GM21515 (cell line): ENCODE results near the gene WDFY2.

ENCODE experiments used
- ATAC-seq: cut with Tn5 transposase; IDR thresholded peaks from one replicate; pipeline ENCODE4 v1.9.1; 2021; ENCODE audit not compliant: unreplicated experiment

Gene WDFY2

DNA sequence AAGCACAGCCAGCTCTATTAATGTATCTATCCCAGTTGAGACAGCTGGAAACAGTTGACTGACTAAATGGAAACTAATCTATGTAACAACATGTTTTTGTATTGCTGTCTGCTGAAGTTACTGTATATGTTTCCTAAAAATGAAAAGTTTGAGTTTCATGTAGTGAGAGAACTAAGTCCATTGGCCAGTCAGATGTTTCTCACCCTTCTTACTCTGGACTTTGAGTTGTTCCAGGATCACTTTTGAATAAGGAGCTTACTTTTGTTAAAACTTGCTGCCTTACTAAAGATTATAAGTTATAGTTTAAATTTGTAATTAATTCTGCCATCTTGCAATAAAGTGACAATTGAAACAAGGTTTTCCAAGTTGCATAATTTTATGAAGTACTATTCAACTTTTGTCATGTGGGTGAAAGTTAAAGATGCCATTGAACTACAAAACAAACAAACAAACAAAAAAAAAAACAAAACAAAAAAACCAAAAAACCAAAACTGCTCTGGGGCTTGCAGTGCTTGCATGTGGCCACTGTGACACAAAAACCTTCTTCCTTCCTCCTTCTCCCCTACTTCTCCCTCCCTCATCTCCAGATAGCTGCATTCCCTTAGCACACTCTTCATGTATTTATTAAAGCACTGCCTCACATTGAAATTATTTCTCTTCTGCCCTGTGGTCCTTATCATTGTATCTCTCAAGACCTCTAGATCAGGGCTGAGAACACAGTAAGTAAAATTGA is 15.3 kb downstream of the WDFY2 start:
- no peak for ATAC-seq

DNA sequence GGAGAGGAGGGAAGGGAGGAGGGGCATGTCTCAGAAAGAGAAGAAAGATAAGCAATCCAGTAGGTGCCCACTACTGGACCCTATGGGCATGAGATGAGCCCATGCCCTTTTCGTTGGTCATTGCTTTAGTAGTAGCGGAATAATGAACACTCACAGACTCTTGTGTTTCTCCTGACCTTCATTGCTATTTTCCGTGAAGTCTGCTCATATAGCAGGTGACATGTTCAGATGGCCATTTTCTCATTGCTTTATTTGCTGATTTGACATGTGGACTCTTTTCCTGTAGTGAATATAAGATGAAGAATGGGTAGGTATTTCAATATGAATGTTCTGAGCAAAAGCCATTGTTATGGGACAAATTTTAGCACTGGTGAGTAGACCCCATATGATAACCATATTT is 16.4 kb downstream of the WDFY2 start:
- no peak for ATAC-seq

DNA sequence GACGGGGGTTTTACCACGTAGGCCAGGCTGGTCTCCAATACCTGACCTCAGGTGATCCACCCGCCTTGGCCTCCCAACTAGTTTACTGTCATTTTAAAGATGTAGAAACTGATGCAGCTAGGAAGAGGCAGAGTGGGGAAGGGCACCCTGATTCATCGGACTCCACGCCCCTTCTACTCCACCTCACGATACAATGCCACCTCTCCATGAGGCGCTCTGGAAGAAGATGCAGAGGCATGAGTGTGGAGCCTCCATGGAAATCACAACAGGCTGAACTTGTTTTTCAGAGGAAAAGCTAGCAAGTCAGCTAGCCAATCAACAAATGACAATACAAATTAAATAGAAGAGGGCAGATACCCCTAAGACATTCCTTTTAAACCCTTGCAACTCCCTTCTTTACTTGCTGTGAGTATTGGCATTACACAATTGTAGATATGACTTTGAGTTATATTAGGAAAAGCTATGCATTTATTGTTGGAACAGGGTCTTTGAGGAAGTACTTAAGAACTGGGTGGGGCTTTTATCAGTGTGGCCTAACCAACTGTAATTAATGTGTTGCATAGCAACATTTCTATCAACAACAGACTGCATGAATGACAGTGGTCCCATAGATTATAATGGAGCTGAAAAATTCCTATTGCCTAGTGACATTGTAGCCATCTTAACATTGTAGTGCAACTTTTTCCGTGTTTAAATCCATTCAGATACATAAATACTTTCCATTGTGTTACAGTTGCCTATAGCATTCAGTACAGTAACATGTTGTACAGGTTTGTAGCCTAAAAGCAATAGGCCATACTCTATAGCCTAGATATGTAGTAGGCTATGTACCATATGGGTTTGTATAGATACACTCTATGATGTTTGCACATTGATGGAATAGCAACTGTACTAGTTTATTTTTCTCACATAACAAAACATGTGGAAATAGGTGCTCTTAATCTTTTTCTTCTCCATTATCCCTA is 17.6 kb downstream of the WDFY2 start:
- ATAC-seq: no peak

DNA sequence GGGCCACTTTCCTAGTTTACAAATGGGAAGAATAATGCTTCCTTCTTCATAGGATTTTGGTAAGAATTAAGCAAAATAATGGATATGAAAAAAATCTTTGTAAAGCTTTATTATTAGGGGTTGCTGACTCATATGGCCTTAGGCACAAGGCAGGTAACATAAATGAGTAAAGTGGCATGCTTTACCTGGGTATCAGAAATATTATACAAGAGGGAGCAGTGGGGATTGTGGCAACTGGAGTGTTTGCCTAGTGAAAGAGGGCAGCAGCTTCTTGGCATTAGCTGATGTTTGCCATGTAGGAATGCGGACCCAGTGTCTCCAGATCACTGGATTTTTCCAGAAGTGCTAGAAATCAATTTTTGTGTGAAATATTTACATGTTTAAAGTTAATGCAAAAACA is 19.5 kb downstream of the WDFY2 start:
- ATAC-seq: no peak

DNA sequence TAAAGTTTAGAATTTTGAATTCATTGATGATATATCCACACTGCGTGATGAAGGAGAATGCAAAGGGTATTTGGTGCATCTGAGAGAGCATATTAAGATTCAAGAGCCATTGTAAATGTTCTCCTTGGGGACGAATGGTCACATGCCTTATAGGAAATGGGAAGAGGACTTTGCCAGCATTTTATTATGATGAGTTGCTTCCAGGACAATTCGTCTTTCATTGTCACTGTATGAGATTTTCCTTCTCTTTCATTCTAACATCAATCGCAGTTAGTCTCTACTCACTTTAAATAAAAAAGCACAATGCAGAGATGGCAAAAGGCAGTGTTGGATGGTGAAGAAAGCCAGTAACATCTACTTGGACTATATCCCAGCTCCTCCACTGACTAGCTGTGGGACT is 21.4 kb downstream of the WDFY2 start:
- no peak for ATAC-seq

DNA sequence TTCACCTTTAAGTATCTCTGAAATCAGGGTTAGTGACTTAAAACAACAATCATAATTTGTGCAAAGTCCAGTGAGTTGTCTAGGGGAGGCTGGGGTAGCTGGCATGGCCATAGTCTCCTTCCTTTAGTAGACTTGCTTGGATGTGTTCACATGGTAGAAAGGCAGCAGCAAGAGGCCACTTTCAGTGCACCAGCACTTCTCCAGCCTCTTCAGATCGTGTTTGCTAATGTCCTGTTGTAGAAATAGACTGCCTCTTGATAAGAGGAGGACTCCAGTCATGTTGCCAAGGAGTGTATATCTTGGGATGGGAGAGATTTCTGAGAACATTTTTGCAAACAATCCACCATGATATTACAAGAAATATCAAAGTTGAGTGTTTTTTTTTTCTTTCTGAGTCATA is 22.9 kb downstream of the WDFY2 start:
- no peak for ATAC-seq

DNA sequence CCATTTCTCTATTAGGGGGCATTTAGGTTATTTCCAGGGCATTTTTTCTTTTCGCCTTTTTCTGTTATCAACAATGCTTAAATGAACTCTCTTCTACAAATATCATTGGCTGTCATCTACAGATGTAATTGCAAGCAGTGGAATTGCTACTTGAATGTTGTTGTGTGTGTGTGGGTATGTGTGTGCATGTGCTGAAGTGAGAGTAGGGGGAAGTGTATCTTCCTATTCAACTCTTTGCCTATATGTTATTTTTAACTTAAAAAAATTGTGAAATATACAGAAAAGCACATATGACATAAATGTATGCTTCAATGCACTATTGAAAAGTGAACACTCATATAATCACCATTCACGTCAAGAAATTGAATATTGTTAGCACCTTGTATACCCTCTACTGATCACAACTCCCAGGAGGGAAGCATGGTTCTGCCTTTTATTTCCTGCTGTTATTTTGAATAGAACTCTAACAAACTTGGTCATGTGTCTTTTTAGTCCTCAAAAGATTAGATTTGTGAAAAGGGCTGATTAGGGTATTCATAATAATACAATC is 24.7 kb downstream of the WDFY2 start:
- no peak for ATAC-seq

DNA sequence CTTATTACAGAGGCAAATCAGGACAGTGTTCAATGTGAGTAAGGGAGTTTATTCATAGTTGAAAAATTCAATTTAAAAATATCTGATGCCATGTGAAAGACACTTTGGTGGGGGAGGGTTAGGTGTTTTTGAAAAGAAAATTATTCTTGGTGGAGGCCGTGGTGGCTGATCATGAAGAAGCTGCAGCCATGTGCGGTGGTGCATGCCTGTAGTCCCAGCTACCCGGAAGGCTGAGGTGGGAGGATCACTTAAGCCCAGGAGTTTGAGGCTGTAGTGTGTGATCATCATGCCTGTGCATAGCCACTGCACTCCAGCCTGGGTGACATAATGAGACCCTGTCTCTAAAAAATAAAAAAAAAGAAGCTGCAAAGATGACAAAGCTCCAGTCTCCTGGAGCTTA is 28.6 kb downstream of the WDFY2 start:
- no peak for ATAC-seq

DNA sequence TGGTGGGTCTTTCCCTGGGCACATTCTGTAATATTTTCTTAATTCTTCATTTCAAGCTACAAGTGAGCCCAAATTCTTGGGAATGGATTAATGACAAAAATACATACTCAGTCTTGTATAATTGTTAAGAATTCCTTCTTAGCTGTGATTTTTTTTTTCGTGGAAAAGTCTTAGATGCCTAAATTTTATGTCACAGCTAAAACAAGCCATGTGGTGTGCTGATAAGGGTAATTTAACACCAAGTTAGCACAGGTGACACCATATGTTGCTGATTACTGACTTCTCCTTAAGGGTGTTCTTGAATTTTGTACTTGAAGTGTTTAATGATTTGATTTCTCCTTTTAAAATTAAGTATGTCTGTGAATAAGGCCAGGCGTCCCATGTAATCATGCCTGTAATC is 29.3 kb downstream of the WDFY2 start:
- no peak for ATAC-seq

DNA sequence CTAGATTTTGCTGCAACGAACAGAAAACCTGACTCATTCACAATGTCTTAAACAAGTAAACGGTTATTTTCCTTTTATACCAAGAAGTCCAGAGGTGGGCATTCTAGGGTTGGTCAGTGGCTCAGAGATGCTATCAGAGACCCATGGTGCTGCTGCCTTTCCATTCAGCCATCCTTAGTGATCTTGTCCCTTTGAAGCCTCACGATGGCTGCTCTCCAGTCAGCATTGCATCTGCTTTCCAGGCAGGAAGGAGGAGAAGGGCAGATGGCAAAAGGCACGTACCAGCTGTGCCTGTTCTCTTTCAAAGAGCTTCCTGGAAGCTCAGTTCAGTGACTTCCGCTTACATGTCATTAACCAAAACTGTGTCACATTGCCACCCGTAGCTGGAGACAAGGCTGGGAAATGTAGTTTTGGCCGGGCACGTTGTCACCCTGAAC is 30.1 kb downstream of the WDFY2 start:
- peak; percentile 69 for ATAC-seq

DNA sequence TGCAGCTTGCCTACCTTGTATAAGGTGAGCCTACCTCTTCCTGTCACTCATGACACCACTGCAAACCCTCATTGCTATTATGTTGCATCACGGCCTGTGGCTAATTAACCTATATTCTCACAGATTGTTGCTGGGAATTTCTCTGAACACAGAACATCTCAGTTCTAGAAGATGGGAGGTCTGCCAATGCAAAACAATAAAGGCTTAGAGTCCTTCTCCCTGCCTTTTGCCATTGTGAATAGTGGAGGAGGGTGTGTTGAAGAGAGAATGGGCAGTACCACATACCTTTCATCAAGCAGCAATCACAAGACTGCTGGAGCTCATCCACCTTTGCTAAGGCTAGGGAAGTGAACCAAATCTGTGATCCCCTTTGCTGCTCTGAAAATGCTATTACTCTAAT is 34.4 kb downstream of the WDFY2 start:
- ATAC-seq: no peak

DNA sequence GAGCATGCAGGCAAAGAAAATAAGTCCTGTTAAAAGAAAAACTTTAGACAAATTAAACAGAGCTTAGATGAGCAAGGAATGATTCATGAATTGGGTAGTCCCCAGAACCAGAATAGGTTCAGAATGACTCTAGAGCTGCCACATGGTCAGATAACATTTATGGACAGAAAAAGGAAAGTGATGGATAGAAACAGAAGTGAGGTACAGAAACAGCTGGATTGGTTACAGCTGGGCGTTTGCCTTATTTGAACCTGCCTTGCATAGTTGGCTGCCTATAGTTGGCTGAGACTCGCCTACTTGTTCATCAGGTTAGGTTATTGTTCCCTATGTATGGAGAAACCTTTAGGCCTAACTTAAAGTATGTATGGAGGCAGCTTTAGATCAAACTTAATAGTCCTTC is 35.4 kb downstream of the WDFY2 start:
- no peak for ATAC-seq

DNA sequence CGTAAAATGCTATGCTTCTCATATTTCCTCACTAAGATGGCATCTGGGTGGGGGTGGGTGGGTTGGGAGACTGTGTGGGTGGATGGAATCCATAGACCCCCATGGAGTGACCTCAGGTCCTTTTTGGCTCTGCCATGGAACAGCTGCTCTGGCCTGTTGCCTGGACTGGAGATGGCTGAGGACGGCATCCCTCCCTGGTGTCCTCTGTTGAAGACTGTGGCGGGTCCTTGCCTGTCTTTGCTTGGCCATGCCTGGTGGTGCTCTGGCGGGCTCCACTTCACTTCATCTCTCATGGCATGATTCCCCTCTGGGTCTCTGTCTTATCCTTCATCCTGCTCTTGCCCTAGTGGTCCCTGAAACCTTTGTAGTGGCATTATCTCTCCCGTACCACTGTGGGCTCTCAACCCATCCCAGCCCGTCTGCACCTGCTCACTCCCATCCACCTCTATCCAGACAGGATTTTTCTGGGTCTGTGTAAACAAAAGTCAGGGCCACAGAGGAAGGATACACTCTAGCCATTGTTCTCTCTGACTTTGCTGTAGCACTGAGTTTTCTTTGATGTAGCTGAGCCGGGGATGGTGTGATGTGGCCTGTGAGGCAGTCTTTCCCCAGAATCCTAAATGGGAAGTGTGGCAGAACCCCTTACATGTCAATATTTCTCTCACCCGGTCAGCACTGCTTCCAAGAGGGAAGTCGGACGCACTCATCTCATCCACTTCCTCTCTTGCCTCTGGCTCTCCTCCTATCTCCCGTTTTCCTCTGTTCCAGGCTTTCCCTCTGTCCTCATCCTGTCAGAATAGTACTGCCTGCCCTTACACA is 36.1 kb downstream of the WDFY2 start:
- ATAC-seq: no peak

DNA sequence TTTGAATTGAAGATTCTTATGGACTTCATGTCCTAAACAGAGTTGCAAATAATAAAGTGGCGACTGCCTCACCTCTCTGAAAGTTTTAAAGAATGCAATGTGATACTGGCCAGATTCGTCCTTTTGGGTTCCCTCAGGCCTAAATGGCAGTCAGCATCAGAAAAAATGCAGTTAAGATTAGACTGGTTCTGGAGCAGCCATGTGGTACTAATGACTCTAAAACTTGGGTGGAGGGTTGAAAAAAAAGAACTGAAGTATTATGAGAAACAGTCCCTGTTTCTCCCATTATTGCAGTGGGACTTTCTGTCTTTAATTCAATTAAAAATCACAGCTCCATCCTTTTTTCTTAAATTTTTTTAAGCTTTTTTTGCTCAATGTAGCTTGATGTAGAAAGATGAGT is 37.3 kb downstream of the WDFY2 start:
- ATAC-seq: no peak

DNA sequence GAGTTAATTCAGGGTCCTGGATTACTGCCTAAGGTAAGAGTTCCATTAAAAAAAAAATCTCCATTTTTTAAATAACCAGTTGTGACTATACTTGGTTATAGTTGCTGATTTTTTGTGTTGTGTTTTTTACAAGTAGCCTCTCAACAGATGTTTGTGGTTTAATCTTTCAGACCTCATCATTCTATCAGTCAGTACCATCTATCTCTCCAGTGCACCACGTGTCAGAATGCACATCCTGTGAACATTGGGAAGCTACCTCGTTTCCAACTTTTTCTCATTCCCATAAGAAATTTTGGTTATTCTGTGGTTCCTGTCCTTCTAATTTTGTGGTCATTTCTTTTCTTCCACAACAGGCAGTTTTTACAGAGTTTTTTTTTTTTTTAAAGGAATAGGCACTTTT is 39.2 kb downstream of the WDFY2 start:
- no peak for ATAC-seq

DNA sequence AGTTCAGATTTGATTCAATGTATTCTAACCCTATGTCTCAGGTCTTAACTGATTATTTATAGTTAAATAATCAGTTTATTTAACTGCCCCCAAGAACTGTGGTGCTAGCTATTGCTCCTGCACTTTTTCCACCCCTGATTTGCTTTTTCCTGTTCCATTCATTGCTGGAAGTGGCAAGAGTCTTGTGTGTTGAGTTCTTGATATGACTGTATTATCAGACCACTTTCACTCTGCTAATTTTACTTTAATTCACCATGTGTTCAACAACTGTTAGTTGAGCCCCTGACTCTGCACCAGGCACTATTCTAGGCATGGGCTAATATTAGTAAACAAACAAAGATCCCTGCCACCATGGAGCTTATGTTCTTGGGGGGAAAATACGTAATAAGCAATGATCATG is 39.9 kb downstream of the WDFY2 start:
- ATAC-seq: no peak

DNA sequence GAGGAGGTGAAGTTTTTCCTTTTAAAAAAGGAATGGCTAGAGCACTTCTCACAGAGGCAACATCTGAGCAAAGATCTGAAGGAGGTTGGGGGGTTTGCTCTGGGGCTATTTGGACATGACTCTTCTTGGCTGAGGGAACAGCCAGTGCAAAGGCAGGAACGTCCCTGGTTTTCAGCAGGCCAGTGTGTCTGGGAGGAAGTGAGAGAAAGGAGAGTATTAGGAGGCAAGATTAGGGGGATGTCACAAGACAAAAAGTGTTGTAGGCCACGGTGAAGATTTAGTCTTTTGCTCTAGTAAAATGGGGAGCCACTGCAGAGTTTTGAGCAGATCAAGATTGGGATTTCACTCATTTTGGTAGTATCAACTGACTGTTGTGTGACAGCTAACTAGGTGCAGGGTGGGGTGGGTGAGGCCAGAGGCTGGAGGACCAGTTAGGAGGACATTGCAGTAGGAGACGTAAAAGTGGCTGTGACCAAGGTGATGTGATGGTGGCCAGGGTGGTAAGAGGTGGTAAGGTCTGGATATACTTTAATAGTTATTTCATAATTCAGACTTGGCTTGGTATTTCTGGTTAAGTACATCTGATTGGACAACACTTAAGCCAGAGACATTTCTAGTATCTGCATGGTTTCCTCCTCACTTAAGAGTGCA is 40.6 kb downstream of the WDFY2 start:
- no peak for ATAC-seq

DNA sequence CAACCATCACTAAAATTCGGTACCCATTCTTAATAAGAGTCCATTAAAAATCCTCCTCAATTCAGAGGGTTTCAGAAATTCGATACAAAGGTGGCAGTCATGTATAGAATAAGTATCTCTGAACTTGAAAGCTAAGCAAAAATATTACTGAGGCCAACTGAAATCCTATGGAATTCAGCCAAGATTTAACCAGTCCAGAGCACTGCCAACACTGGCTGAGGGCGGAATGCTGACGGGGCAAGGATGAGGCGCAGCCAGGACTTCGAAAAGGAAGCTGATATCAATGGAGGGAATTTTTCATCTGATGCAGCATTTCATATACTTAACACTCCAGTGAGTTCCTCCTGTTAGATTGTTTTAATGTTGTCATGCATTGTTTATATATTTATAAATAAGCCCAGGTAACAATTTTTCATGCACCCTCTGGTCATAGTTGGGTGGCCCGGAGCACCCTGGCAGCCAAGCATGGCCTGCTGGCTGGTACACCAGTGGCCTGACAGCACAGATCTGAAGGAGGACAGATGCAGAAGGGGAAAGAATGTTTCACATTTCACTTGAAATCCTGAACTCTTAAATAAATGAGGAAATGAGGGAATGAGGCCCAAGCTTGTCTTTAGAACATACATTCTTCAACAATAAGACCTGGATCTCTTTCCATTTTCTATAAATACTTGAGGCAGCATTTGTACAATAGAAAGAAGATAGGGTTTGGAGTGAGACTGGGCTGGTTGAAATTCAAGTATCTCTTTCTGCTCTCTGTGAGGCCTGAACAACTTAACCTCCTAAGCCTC is 41.5 kb downstream of the WDFY2 start:
- ATAC-seq: no peak

DNA sequence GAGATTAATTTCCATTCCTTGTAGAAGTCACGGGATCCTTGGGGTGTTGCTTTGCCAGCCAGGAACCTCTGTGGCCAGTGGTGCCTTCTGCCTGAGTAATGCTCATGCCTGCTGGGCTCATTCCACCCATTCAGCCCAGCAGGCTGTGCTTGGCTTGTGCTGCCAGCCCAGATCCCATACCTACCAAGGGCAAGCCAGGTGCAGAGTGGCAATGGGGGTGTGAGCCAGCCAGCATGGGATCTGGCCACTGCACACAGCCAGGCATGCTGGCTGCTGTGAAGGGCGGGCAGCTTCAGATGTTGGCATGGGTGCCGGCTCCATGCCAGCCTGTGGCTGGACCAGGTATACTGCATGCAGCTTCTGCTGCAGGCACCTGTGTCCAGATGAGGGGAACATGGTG is 42.5 kb downstream of the WDFY2 start:
- ATAC-seq: no peak
